ENCODE measurements around the gene MGAT5. TPM values are rescaled to one million over a fixed set of nuclear protein-coding genes. Genes with fewer than 3 reads are reported as not detected.

The MGAT5 gene
- polyA plus RNA-seq, 1 experiment = 115 TPM

- POLR2A ChIA-PET = no interaction called here
- no peaks in the 10 kb centered on the region for H3K9me3 ChIP-seq (ENCODE audit: control insufficient read depth, insufficient read depth, low read length)
- no peak for DNase-seq (ENCODE audit: low read depth, low spot score)
- CTCF ChIA-PET = interaction anchor here (0.5 to 2.8 kb wide), 4 partner anchors 9 to 395 kb away, joined by 3 to 18 read pairs (median 3); no protein-coding TSS in a partner anchor
- H3K27me3 ChIP-seq (ENCODE audit: control insufficient read depth, insufficient read depth, low read length) = no peaks in the 10 kb centered on the region
- no peak overlapping the region for H3K27ac ChIP-seq (ENCODE audit: low read depth, low read length)
- no peak for TF ChIP-seq CTCF (IDR thresholded peaks at IDR 0.05; ENCODE audit: low read depth, low read length)
- no peak overlapping the region for H3K4me3 ChIP-seq (ENCODE audit: low read depth, low read length)
Observed at GRCh38 chr2:134281815-134282419, 28.0 kb downstream of the MGAT5 start.

- ChIA-PET POLR2A (no interaction called here), CTCF (interaction anchor here (0.8 to 2.8 kb wide), 5 partner anchors 8 to 396 kb away, joined by 3 to 18 read pairs (median 3); no protein-coding TSS in a partner anchor)
- Histone ChIP-seq H3K9me3 (ENCODE audit: control insufficient read depth, insufficient read depth, low read length) (no peaks in the 10 kb centered on the region), H3K27me3 (ENCODE audit: control insufficient read depth, insufficient read depth, low read length) (no peaks in the 10 kb centered on the region), H3K4me3 (ENCODE audit: low read depth, low read length) (no peak overlapping the region), H3K27ac (ENCODE audit: low read depth, low read length) (no peak overlapping the region)
- TF ChIP-seq CTCF (IDR thresholded peaks at IDR 0.05; ENCODE audit: low read depth, low read length) = no peak
- no peak for DNase-seq (ENCODE audit: low read depth, low spot score)
Observed at GRCh38 chr2:134282629-134283400, 28.9 kb downstream of the MGAT5 start.

GRCh38 chr2:134283661-134284060 is 29.8 kb downstream of the MGAT5 start:
- DNase-seq (ENCODE audit: low read depth, low spot score) = no peak
- no peak for TF ChIP-seq CTCF (IDR thresholded peaks at IDR 0.05; ENCODE audit: low read depth, low read length)

GRCh38 chr2:134284119-134284670 is 30.3 kb downstream of the MGAT5 start:
- ChIA-PET CTCF (interaction anchor here (1.4 to 2.8 kb wide), 3 partner anchors 39 to 399 kb away, joined by 3 to 18 read pairs (median 6); no protein-coding TSS in a partner anchor), POLR2A (no interaction called here)
- Histone ChIP-seq H3K9me3 (ENCODE audit: control insufficient read depth, insufficient read depth, low read length) (no peaks in the 10 kb centered on the region), H3K4me3 (ENCODE audit: low read depth, low read length) (no peak overlapping the region), H3K27me3 (ENCODE audit: control insufficient read depth, insufficient read depth, low read length) (no peaks in the 10 kb centered on the region), H3K27ac (ENCODE audit: low read depth, low read length) (no peak overlapping the region)
- no peak for DNase-seq (ENCODE audit: low read depth, low spot score)
- TF ChIP-seq CTCF (IDR thresholded peaks at IDR 0.05; ENCODE audit: low read depth, low read length) = no peak

More at GRCh38 chr2:134283661-134284060, 29.8 kb downstream of the MGAT5 start:
- ChIA-PET CTCF (interaction anchor here (1.4 to 2.8 kb wide), 2 partner anchors 38 to 168 kb away, joined by 6 to 18 read pairs; no protein-coding TSS in a partner anchor), POLR2A (no interaction called here)
- H3K27me3 ChIP-seq (ENCODE audit: control insufficient read depth, insufficient read depth, low read length) = no peaks in the 10 kb centered on the region
- H3K9me3 ChIP-seq (ENCODE audit: control insufficient read depth, insufficient read depth, low read length) = no peaks in the 10 kb centered on the region
- H3K4me3 ChIP-seq (ENCODE audit: low read depth, low read length) = no peak overlapping the region
- no peak overlapping the region for H3K27ac ChIP-seq (ENCODE audit: low read depth, low read length)

DNA sequence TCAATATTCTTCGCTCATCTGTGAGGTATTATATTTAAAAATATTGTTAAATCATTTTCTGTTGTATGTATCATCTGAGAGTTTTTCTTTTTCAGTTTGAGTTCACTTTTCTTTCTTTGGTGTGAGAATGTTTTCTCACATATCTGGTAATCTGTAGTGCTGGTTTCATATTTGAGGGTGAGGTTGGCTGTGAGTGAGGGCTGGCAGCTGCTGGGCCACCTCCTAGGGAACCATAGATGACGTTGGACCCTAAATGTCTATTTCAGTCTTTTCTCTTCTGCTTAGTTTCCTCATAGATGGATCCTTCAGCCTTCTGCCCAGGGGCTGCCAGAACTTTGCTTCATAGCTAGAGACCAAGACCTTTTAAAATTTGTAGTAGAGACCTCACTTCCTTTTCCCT is 33.5 kb downstream of the MGAT5 start:
- ChIA-PET POLR2A (no interaction called here), CTCF (no interaction called here)
- no peak for DNase-seq (ENCODE audit: low read depth, low spot score)
- H3K27ac ChIP-seq (ENCODE audit: low read depth, low read length) = no peak overlapping the region
- TF ChIP-seq CTCF (IDR thresholded peaks at IDR 0.05; ENCODE audit: low read depth, low read length) = no peak
- no peak overlapping the region for H3K4me3 ChIP-seq (ENCODE audit: low read depth, low read length)
- H3K27me3 ChIP-seq (ENCODE audit: control insufficient read depth, insufficient read depth, low read length) = no peaks in the 10 kb centered on the region
- H3K9me3 ChIP-seq (ENCODE audit: control insufficient read depth, insufficient read depth, low read length) = no peaks in the 10 kb centered on the region
